Measurements from ENCODE around the gene C1orf87. TPM values are rescaled to one million over a fixed set of nuclear protein-coding genes. Genes with fewer than 3 reads are reported as not detected.

C1orf87 gene
- total RNA-seq, 1 donor = not detected

GRCh38 chr1:60052601-60053000, 21.0 kb downstream of the C1orf87 start:
- TF ChIP-seq, protein P1, sequence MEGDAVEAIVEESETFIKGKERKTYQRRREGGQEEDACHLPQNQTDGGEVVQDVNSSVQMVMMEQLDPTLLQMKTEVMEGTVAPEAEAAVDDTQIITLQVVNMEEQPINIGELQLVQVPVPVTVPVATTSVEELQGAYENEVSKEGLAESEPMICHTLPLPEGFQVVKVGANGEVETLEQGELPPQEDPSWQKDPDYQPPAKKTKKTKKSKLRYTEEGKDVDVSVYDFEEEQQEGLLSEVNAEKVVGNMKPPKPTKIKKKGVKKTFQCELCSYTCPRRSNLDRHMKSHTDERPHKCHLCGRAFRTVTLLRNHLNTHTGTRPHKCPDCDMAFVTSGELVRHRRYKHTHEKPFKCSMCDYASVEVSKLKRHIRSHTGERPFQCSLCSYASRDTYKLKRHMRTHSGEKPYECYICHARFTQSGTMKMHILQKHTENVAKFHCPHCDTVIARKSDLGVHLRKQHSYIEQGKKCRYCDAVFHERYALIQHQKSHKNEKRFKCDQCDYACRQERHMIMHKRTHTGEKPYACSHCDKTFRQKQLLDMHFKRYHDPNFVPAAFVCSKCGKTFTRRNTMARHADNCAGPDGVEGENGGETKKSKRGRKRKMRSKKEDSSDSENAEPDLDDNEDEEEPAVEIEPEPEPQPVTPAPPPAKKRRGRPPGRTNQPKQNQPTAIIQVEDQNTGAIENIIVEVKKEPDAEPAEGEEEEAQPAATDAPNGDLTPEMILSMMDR (IDR thresholded peaks at IDR 0.05; ENCODE audit: insufficient read depth, low read length) = no peak
- no peak overlapping the region for H3K4me3 ChIP-seq (ENCODE audit: low read depth, low read length)
- DNase-seq (ENCODE audit: low read depth) = peak; percentile 16

- H3K4me3 ChIP-seq (ENCODE audit: low read depth, low read length) = no peak overlapping the region
- no peak for DNase-seq (ENCODE audit: low read depth)
- TF ChIP-seq, protein P1 (IDR thresholded peaks at IDR 0.05; ENCODE audit: insufficient read depth, low read length) = no peak
Measured at GRCh38 chr1:60051191-60051590, 22.4 kb downstream of the C1orf87 start.

- no peak overlapping the region for H3K4me3 ChIP-seq (ENCODE audit: low read depth, low read length)
- TF ChIP-seq, protein P1 (IDR thresholded peaks at IDR 0.05; ENCODE audit: insufficient read depth, low read length) = no peak
- DNase-seq (ENCODE audit: low read depth) = no peak
Measured at GRCh38 chr1:60049188-60049587, 24.4 kb downstream of the C1orf87 start.

GRCh38 chr1:60044881-60045280, 28.7 kb downstream of the C1orf87 start:
- TF ChIP-seq, protein P1 (IDR thresholded peaks at IDR 0.05; ENCODE audit: insufficient read depth, low read length) = no peak
- H3K4me3 ChIP-seq (ENCODE audit: low read depth, low read length) = no peak overlapping the region
- peak; percentile 7 for DNase-seq (ENCODE audit: low read depth)

DNA sequence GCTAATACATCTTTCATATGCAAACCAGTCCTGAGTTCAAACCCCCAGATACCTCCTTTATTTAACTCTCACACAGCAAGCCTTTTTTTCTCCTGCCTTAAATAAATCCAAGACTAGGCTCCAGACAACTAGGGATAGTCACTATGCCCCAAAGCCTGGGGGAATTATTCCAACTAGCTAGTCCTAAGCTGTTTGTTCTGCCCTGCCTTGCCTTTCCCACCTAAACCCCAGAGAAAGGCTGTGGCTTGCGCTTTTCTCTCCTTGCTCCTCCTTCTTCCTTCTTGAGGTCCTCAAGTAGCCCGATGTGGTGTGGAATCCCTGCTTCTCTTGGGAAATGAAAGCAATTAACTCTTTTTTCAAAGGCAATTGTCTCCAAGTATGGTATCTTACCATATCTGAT, 31.8 kb downstream of the C1orf87 start:
- TF ChIP-seq, protein P1 (IDR thresholded peaks at IDR 0.05; ENCODE audit: insufficient read depth, low read length) = no peak
- H3K4me3 ChIP-seq (ENCODE audit: low read depth, low read length) = no peak overlapping the region
- DNase-seq (ENCODE audit: low read depth) = no peak

DNA sequence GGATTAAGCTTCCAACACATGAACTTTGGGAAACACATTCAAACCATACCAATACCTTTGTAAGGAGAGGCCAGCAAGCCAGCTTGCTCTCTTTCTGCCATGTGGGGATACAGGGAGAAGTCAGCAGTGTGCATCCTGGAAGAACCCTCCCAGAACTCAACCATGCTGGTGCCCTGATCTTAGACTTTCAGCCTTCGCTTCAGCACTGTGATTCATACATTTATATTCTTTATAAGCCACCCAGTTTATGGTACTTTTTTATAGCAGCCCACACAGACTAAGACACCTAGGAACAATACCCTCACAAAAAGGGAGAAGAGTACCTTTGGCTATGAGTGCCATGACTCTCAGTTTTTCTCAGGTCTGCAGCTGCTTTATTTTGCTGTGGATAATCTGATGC, 35.9 kb downstream of the C1orf87 start:
- TF ChIP-seq, protein P1 (IDR thresholded peaks at IDR 0.05; ENCODE audit: insufficient read depth, low read length) = no peak
- H3K4me3 ChIP-seq (ENCODE audit: low read depth, low read length) = no peak overlapping the region
- DNase-seq (ENCODE audit: low read depth) = no peak

GRCh38 chr1:60036856-60037460, 36.6 kb downstream of the C1orf87 start:
- no peak for DNase-seq (ENCODE audit: low read depth)
- TF ChIP-seq, protein P1 (IDR thresholded peaks at IDR 0.05; ENCODE audit: insufficient read depth, low read length) = no peak
- H3K4me3 ChIP-seq (ENCODE audit: low read depth, low read length) = no peak overlapping the region
